Activated CD4-positive, alpha-beta T cell treated with anti-CD3 and anti-CD28 coated beads for 36 hours (primary cell): ENCODE measurements around the gene CPNE7. TPM values are rescaled to one million over a fixed set of nuclear protein-coding genes. Genes with fewer than 3 reads are reported as not detected.

Experiments used
- ATAC-seq: fragments of 200-7000 bp; cut with Tn5 transposase; one replicate; pipeline ENCODE4 v1.10.0; 2021; ENCODE audit warnings: mild to moderate bottlenecking, moderate library complexity
- CTCF ChIA-PET: fragments of 350-600 bp; sonication (Branson Sonifier 250); formaldehyde crosslinking; loops from one replicate; lab custom pipeline; 2021; ENCODE audit warnings: antibody characterized with exemption; lab: Charles Lee
- POLR2A ChIA-PET: fragments of 350-600 bp; sonication (Branson Sonifier 250); formaldehyde crosslinking; loops from one replicate; lab custom pipeline; 2021; ENCODE audit warnings: antibody characterized with exemption, inconsistent platforms; lab: Charles Lee
- DNase-seq: peaks from one replicate; pipeline ENCODE4 v3.0.0-alpha.2; 2020
- H3K27ac Mint-ChIP-seq: one replicate; pipeline ENCODE4 v1.8.0; 2021; ENCODE audit warnings: mixed read lengths
- H3K27me3 Mint-ChIP-seq: one replicate; pipeline ENCODE4 v1.8.0; 2021; ENCODE audit warnings: mixed read lengths
- H3K36me3 Mint-ChIP-seq: one replicate; pipeline ENCODE4 v1.8.0; 2021; ENCODE audit warnings: low read depth, mixed read lengths
- H3K4me1 Mint-ChIP-seq: one replicate; pipeline ENCODE4 v1.8.0; 2021; ENCODE audit warnings: mixed read lengths
- H3K4me3 Mint-ChIP-seq: one replicate; pipeline ENCODE4 v1.8.0; 2021; ENCODE audit warnings: mild to moderate bottlenecking, moderate library complexity, mixed read lengths
- H3K9me3 Mint-ChIP-seq: one replicate; pipeline ENCODE4 v1.8.0; 2021; ENCODE audit warnings: low read depth, mixed read lengths
- intact Hi-C, 2 experiments: fragments of 100-400 bp; cut with DNase I in 1 of 2; cut with micrococcal nuclease in 1 of 2; formaldehyde crosslinking; loops; one replicate each; pipeline versions ENCODE4 v1.14.2 to v1.15.1; 2022 to 2024; cut with DNase I, micrococcal nuclease
- total RNA-seq, 2 experiments: library from RNA; stranded (reverse); gene quantifications; one replicate each; pipeline ENCODE4 v1.2.3, GENCODE V29; 2021

Gene CPNE7
- total RNA-seq, 2 experiments from 2014 or later = 17.3 to 18.7 TPM

GRCh38 chr16:89541792-89542191, 33.8 kb upstream of the CPNE7 start:
- peaks cover 2% of the 10 kb centered on the region for H3K4me1 Mint-ChIP-seq
- ChIA-PET POLR2A (no interaction called here), CTCF (interaction anchor here (0.7 kb wide), 1 partner anchor 144 kb away, joined by 3 read pairs; no protein-coding TSS in a partner anchor)
- no peaks in the 10 kb centered on the region for H3K9me3 Mint-ChIP-seq
- ATAC-seq (no peak), DNase-seq (no peak)
- H3K36me3 Mint-ChIP-seq = peaks cover 8% of the 10 kb centered on the region
- no peak overlapping the region for H3K27ac Mint-ChIP-seq
- intact Hi-C loops = no loop called here
- no peak overlapping the region for H3K4me3 Mint-ChIP-seq
- H3K27me3 Mint-ChIP-seq = no peaks in the 10 kb centered on the region

DNA sequence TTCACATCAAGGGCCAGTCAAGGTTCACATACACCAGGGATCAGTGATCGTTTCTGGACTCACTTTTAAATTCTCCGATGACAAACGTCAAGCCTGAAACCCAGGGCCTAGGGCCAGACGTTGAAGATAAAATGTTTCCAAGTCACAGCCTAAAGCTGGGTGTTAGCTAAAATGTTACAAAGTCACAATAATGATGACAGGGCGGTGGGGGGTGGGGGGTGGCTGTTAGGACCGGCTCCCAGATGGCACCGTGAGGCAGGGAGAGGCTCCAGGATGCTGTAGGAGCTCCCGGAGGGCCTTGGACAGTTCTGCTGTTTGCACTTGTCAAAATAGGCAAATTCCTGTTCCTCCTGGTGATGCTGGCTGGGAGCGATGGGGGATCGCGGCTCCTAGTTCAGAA, 31.4 kb upstream of the CPNE7 start:
- Mint-ChIP-seq H3K36me3 (peaks cover 11% of the 10 kb centered on the region), H3K4me3 (no peak overlapping the region), H3K27ac (no peak overlapping the region), H3K4me1 (peaks cover 11% of the 10 kb centered on the region), H3K27me3 (no peaks in the 10 kb centered on the region), H3K9me3 (no peaks in the 10 kb centered on the region)
- DNase-seq (no peak), ATAC-seq (no peak)
- ChIA-PET POLR2A (no interaction called here), CTCF (no interaction called here)
- intact Hi-C loops = no loop called here

GRCh38 chr16:89544713-89545043, 30.9 kb upstream of the CPNE7 start:
- Mint-ChIP-seq H3K27me3 (no peaks in the 10 kb centered on the region), H3K9me3 (no peaks in the 10 kb centered on the region), H3K27ac (no peak overlapping the region), H3K4me3 (no peak overlapping the region), H3K36me3 (peaks cover 13% of the 10 kb centered on the region), H3K4me1 (peaks cover 16% of the 10 kb centered on the region)
- DNase-seq (no peak), ATAC-seq (no peak)
- intact Hi-C loops = no loop called here
- CTCF ChIA-PET = no interaction called here
- POLR2A ChIA-PET = no interaction called here

GRCh38 chr16:89545044-89545830, 30.3 kb upstream of the CPNE7 start:
- H3K4me1 Mint-ChIP-seq = peaks cover 19% of the 10 kb centered on the region
- intact Hi-C loops = no loop called here
- H3K4me3 Mint-ChIP-seq = no peak overlapping the region
- ATAC-seq (no peak), DNase-seq (no peak)
- peaks cover 13% of the 10 kb centered on the region for H3K36me3 Mint-ChIP-seq
- ChIA-PET CTCF (no interaction called here), POLR2A (no interaction called here)
- no peaks in the 10 kb centered on the region for H3K9me3 Mint-ChIP-seq
- no peaks in the 10 kb centered on the region for H3K27me3 Mint-ChIP-seq
- no peak overlapping the region for H3K27ac Mint-ChIP-seq

GRCh38 chr16:89545831-89546574, 29.6 kb upstream of the CPNE7 start:
- peaks cover 13% of the 10 kb centered on the region for H3K36me3 Mint-ChIP-seq
- ChIA-PET CTCF (no interaction called here), POLR2A (no interaction called here)
- DNase-seq = no peak
- intact Hi-C loops = no loop called here
- peaks cover 19% of the 10 kb centered on the region for H3K4me1 Mint-ChIP-seq
- no peak for ATAC-seq
- no peaks in the 10 kb centered on the region for H3K9me3 Mint-ChIP-seq
- no peak overlapping the region for H3K4me3 Mint-ChIP-seq
- H3K27ac Mint-ChIP-seq = no peak overlapping the region
- H3K27me3 Mint-ChIP-seq = no peaks in the 10 kb centered on the region

GRCh38 chr16:89546781-89547180, 28.8 kb upstream of the CPNE7 start:
- ATAC-seq (no peak), DNase-seq (no peak)
- no peak overlapping the region for H3K27ac Mint-ChIP-seq
- ChIA-PET CTCF (interaction anchor here (0.5 to 1.1 kb wide), 2 partner anchors 31 to 37 kb away, joined by 3 read pairs; no protein-coding TSS in a partner anchor), POLR2A (no interaction called here)
- no peak overlapping the region for H3K4me3 Mint-ChIP-seq
- intact Hi-C loops = no loop called here
- H3K4me1 Mint-ChIP-seq = peaks cover 17% of the 10 kb centered on the region
- peaks cover 12% of the 10 kb centered on the region for H3K36me3 Mint-ChIP-seq
- no peaks in the 10 kb centered on the region for H3K9me3 Mint-ChIP-seq
- no peaks in the 10 kb centered on the region for H3K27me3 Mint-ChIP-seq

DNA sequence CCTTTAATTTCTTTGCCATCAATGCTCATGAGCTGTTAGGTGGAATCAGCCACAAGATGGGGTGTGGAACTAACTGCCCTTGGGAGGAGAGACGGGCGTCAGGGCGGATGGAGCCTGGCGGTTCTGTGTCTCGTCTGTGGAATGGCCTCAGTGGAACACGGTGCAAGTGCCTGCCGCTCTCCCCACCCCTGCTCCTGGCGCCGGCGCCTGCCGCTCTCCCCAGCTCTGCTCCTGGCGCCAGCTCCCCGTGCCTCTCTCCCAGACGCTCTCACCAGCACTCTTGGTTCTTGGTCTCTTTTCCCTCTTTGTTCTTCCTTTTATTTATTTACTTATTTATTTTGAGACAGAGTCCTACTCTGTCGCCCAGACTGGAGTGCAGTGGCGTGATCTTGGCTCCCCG, 28.3 kb upstream of the CPNE7 start:
- no peak for ATAC-seq
- CTCF ChIA-PET = interaction anchor here (0.5 to 1.1 kb wide), 2 partner anchors 30 to 38 kb away, joined by 3 read pairs; no protein-coding TSS in a partner anchor
- H3K9me3 Mint-ChIP-seq = no peaks in the 10 kb centered on the region
- H3K4me1 Mint-ChIP-seq = peaks cover 17% of the 10 kb centered on the region
- H3K36me3 Mint-ChIP-seq = peaks cover 12% of the 10 kb centered on the region
- no peaks in the 10 kb centered on the region for H3K27me3 Mint-ChIP-seq
- H3K4me3 Mint-ChIP-seq = no peak overlapping the region
- no peak overlapping the region for H3K27ac Mint-ChIP-seq
- POLR2A ChIA-PET = no interaction called here
- intact Hi-C loops = no loop called here
- no peak for DNase-seq

DNA sequence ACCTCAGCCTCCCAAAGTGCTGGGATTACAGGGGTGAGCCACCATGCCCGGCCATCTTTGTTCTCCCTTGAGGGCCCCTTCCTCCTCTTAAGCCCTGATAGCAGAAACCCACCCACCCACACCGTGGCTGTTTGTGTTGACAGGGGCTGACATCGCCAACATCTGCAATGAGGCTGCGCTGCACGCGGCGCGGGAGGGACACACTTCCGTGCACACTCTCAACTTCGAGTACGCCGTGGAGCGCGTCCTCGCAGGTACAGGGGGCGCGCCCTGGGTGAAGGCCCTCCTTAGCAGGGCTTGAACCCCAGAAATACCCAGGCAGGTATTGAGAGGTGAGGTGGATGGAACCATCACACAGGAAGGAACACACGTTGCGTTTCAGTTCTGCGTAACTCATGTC, 27.7 kb upstream of the CPNE7 start:
- ATAC-seq (no peak), DNase-seq (no peak)
- Mint-ChIP-seq H3K9me3 (no peaks in the 10 kb centered on the region), H3K4me1 (peaks cover 17% of the 10 kb centered on the region), H3K27me3 (no peaks in the 10 kb centered on the region), H3K27ac (peak overlapping the region; percentile 51), H3K4me3 (no peak overlapping the region), H3K36me3 (peaks cover 13% of the 10 kb centered on the region)
- intact Hi-C loops = no loop called here
- POLR2A ChIA-PET = no interaction called here
- CTCF ChIA-PET = interaction anchor here (1.0 kb wide), 1 partner anchor 9 kb away, joined by 3 read pairs; no protein-coding TSS in a partner anchor

DNA sequence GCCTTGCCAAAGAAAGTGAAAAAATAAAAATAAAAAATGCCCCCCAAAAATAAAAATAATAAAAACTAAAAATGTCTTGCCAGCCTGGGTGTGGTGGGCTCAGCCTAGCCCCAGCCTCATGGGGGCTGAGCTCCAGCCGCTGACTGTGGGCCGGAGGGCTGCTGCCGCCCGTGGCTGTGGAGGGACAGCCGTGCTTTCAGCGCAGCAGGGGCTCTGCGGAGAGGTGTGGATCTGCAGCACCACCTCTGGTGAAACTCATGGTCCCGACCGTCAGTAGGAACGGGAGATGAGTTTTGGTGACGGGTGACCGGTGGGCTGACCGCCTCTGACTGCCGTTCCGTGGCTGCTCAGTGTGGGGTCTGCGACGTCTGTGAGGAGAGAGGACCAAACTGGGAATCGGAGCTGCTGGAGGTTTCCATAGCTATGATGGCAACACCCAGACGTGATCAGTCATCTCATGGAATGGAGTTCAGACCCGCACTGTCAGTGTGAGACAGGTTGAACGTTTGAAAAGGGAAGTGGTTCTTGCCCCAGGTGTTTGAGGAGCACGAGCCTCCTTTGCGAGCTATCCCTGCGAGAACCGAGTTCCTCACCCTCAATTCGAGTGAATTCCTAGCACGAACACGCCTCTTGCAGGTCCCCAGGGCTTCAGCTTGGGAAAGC, 27.1 kb upstream of the CPNE7 start:
- ChIA-PET POLR2A (interaction anchor here (0.6 kb wide), 1 partner anchor 166 kb away, joined by 5 read pairs; no protein-coding TSS in a partner anchor), CTCF (interaction anchor here (1.0 to 1.2 kb wide), 2 partner anchors 8 to 11 kb away, joined by 3 to 4 read pairs; no protein-coding TSS in a partner anchor)
- intact Hi-C loops = no loop called here
- H3K27me3 Mint-ChIP-seq = no peaks in the 10 kb centered on the region
- H3K9me3 Mint-ChIP-seq = no peaks in the 10 kb centered on the region
- H3K36me3 Mint-ChIP-seq = peaks cover 13% of the 10 kb centered on the region
- no peak for DNase-seq
- ATAC-seq = peak; percentile 31
- no peak overlapping the region for H3K4me3 Mint-ChIP-seq
- H3K27ac Mint-ChIP-seq = peak overlapping the region; percentile 79
- peaks cover 17% of the 10 kb centered on the region for H3K4me1 Mint-ChIP-seq

DNA sequence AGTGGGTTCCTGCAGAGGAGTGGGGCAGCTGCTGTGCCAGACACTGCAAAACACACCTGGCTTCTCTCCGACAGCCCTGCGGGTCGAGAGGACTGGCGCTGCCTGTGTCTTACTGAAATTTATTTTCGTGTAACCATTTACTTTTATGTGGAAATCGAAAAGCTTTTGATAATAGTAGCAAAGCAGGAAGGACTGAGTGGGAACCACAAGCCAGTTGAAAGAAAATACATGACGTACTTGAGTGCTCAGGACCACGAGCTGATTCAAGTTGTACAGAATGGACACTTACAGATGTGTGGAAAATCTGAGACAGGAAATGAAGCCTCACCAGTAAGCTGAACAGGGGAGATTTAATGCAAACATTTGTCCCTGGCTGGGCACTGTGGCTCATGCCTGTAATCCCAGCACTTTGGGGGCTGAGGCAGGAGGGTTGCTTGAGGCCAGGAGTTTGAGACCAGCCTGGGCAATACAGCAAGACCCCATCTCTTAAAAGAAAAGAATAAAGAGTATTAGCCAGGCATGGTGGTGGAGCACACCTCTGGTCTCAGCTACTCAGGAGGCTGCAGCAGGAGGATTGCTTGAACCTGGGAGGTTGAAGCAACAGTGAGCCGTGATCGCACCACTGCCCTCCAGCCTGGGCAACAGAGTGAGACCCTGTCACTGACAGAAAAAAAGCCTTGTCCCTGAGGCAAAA, 26.4 kb upstream of the CPNE7 start:
- POLR2A ChIA-PET = no interaction called here
- intact Hi-C loops = no loop called here
- DNase-seq (no peak), ATAC-seq (peak; percentile 88)
- CTCF ChIA-PET = interaction anchor here (0.7 to 1.2 kb wide), 5 partner anchors 10 to 152 kb away, joined by 3 to 4 read pairs (median 3); no protein-coding TSS in a partner anchor
- H3K4me3 Mint-ChIP-seq = no peak overlapping the region
- H3K36me3 Mint-ChIP-seq = peaks cover 13% of the 10 kb centered on the region
- no peaks in the 10 kb centered on the region for H3K9me3 Mint-ChIP-seq
- H3K27me3 Mint-ChIP-seq = no peaks in the 10 kb centered on the region
- peaks cover 17% of the 10 kb centered on the region for H3K4me1 Mint-ChIP-seq
- H3K27ac Mint-ChIP-seq = peak overlapping the region; percentile 79
